Activated CD4-positive, CD25-positive, alpha-beta regulatory T cell treated with anti-CD3 and anti-CD28 coated beads, Interleukin-2, amount 50 U/mL, for 24 hours (primary cell): ENCODE data around the gene CC2D1A.

Experiments
- ATAC-seq, 2 donors: fragments of 150-1000 bp; cut with Tn5 transposase; one replicate each; pipeline ENCODE4 v1.10.0; 2021; ENCODE audit warnings: mild to moderate bottlenecking in 1 of 2, moderate library complexity in 1 of 2

The CC2D1A gene

DNA sequence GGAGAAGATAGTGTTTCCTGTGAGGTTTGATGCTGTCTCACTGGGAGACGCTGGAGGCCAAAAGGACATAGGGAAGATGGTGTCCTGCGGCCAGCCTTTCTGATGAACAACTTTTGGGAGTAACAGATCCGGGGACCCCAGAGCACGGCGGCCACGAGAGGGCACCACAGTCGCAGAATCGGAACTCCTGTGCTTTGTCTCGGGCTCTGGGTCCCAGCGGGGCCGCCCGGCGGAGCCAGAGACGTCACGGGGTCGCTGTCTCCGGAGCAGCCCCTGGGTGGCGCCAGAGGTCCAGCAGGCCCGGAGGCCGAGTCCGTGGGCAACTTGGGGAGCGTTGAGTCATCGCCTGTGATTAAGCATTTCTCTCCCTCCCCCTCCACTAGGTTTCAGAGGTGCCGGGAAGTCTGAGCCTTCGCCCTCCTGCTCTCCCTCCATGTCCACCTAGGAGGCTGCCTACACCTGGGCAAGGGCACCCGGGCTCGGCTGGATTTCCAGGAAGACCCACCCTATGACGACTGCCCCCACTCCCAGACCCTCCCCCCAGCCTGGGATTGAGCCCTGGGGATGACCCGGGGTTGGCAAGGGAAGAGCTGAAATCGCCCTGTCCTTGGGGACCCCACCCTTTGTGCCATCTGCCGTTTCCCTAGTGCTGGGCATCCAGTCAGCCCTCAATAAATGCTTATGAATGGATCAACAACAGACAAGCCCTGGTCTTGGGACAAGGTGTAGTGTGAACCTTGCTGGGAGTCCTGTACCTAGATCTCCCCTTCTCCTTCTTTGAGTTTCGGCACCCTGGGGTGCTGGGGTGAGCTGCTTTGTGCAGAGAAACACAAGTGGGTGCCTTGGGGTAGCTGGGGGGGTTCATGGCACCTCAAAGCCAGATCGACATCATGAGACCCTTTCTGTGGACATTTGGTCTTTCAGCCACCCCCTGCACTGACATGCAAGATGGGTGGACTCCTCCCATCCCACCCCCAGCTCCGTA, 25.6 kb upstream of the CC2D1A start:
- ATAC-seq: peak; percentile 96 to 97

DNA sequence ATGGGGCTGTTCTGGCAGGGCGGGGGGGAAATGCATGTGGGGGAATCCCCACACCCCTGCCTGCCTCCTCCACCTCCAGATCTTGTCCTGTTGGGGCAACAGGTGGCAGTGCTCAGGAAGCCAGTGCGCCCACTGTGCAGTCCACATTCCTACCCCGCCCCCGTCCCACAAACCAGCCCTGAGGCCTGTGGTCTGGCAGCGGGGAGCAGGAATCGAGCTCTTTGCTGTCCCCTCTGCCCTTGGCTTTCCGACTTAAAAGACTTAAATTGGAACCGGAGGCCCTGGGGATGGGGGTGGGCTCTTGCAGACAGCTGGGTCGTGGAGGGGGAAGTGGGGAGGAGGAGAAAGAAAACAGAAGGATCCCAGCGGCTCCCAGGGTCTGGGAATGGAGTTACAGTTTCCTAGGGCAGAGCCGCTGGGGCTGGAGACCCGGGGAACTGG, 24.7 kb upstream of the CC2D1A start:
- no peak for ATAC-seq

DNA sequence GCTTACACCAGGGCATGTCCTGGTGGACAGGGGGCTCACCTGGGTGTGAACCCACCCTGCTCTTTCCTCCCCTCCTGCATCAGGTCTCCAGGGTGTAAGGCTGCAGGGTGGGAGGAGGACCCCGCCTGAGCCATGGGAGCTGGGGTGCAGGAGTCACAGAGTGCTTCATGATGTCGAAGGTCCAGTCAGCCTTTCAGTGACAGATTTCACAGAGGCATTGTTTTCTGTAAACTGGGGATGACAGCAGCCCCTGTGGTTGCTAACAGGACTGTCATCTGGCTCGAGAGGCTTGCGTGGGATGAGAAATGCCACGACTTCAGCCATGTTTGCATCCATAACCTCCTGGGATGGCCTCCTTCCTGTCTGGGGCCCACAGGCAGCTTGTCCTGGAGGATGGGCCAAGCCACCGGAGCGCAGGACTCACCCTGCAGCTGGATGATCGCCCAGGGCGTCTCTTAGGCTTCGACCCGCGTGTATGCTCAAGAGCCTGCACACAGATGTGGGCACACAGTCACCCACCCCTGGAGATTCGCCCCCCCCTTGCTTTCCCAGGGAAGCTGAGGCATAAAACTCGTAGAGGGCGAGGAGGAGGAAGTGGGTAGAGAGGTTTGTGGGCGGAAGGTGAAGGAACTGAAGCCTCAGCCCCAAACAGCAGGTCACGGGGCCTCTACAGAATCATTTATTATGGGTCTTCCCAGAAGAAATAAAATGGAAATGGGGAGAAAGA, 24.1 kb upstream of the CC2D1A start:
- ATAC-seq: peak; percentile 9 to 18

DNA sequence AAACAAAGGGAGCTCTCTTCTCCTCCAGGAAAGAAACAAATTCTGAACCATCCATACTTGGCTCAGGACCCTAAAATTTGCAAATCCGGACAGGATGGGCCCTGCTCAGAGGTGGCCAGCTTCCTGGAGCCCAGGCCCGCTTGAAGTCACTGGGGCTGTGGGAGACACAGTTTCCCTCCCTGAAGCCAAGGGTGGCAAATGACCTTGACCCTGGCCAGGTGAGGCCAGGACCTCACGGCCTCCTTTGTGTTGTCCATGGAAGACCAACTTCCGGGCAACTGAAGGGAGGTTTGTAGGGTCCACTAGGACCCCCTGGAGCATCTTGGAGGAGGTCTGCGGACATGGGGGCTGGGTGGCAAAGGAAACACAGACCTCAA, 23.6 kb upstream of the CC2D1A start:
- ATAC-seq: no peak

DNA sequence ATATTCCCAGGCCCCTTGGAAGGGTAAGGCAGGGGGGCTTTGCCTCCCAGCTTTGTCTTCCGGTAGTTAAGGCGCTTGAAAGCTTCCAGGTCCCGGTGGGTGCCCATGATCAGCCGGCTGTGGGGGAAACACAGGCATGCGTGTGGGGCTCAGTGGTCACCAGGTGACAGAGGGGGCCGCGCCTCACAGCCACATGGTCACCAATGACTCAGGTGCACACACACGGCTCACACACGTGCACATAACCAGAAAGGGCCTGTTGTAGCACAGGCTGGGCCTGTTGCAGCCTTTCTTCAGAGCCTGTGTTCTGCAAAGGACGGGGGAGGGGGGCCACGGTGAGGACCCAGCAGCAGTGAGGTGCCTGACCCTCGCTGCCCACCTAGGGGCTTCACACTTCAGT, 23.2 kb upstream of the CC2D1A start:
- no peak for ATAC-seq

DNA sequence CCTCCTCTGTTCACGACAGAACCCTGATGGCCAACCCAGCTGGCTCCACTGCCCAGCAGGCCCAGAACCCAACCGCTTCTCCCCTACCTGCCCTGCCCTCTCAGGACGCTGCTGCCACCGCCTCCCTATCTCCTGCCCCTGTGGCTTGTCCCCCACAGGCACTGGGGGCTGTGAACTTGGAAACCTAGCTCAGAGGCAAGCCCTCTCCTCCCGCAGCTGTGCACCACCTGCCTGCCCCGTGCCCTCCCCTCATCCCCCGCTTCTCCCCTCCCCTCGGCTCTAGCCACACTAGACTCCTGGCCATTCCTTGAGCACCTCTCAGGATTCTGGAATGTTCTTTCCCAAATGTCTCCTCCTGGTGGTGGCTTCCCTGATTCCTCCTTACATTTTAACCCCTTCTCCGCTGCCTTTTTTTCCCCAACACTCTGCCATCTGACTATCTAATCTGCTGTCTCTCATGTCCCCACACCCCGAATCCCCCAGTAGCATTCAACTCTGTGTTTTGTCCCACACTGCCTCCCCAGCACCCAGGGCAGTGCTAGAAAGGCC, 22.4 kb upstream of the CC2D1A start:
- no peak for ATAC-seq

DNA sequence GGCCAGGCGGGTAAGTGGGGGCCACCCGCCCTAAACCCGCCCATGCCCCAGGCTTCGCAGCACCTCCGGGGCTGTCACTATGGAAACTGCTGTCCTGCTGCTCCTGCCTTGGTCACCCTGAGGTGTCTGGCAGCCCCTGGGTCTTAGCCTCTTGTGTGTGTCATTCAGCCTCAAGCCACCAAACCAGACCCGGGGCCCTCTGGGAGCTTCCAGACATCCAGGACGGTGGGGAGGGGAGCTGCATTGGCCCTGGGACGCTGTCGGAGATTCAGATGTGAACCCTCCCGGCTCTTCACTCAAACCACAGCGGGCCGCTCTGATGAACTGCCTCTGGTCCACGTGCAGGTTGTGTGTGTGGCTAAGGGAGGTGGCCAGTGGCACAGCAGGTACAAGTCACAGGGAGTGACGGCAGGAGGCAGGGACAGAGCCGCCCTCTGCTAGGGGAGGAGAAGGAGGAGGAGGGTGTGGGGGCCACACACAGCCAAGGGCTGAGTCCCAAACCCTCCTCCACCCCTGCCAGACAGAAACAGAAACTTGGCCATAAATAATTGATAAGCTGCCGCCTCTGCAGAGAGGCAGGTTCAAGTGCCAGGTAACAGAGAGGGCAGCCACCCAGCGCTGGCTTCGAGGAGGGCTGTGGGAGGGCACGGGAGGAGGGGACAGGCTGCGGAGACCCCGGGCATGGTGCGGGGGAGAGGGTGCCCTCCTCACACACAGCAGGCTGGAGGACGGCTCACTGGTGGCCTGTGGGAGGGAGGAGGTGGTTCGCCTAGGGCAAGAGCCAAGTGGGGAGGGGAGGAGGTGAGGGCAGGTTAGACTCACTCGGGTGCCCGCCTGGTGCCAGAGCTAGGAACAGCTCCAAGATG, 21.0 kb upstream of the CC2D1A start:
- ATAC-seq: no peak

DNA sequence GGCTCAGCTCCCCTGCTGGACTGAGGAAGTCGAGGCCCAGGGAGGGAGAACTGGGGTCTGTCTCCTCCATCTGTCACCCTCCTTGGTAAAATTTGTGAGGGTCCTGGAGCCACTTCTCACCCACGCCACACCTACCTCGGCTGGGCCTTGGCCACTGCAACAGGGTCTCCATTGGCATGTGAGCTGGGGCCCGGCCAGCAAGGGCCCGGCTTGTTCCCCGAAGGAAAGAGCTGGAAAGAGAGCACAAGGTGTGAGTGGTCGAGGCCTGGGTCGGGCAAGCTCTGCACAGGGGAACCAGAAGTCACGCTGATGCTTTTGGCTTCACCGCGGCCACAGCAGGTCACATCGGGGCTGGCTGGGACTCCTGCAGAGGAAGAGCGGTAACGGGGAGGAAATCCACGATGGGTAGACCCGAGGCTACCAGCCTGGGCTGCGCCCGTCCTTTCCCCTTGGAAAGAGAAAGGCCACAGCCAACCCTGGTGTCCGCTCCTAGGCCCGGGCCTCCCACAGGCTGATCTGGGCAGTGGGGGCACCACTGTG, 20.1 kb upstream of the CC2D1A start:
- no peak for ATAC-seq

DNA sequence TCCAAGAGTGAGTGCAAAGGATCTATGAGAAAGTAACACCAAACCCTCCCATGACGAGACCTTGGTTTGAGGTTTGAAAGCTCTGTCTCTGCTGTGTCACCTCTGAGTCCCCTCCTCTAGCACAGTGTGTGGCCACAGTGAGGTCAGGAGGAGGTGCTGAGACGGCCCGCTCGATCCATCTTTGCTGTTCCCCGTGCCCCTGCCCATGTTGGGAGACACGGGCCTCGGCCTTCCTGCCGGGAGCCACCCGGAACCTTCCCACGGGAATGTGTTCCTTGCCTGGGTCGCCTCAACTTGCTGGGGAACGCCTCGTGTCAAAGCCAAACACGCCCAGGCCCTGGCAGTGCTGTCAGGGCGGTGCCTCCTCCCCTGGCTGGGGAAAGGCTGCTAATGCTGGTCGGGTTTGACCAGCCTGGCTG, 19.0 kb upstream of the CC2D1A start:
- ATAC-seq: peak in 1 of 2 donors; percentile 32

DNA sequence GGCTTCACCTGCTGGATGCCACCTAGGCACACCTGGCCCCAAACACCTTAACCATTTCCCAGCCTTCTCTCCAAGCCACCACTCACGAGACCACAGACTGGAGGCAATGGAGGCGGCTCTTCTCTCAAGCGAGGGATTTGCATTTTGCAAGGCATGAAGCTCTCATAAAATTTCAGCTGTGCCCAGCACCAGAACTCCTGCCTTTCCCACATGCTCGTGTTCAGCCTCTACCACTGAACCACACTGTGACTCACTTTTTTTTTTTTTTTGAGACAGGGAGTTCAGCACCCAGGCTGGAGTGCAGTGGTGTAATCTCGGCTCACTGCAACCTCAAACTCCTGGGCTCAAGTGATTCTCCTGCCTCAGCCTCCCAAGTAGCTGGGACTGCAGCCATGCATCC, 18.5 kb upstream of the CC2D1A start:
- no peak for ATAC-seq

DNA sequence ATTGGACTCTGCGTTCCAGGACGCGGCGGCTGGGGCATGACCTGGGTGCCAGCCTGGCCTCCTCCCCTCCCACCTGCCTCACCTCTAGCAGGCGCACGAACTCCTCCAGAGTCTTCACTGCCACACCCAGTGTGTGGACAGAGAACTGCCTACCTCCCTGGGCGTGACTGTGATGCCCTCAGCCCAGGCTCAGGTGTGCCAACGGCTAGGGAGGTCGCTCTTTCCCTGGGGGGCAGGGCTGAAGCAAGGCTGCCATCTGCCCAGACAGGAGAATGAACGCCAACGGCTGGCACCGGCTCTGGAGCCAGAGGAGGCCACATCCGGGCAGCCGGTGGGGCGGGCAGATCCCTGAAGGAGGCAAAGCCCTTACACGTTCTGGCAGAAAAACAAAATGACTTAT, 17.7 kb upstream of the CC2D1A start:
- no peak for ATAC-seq

DNA sequence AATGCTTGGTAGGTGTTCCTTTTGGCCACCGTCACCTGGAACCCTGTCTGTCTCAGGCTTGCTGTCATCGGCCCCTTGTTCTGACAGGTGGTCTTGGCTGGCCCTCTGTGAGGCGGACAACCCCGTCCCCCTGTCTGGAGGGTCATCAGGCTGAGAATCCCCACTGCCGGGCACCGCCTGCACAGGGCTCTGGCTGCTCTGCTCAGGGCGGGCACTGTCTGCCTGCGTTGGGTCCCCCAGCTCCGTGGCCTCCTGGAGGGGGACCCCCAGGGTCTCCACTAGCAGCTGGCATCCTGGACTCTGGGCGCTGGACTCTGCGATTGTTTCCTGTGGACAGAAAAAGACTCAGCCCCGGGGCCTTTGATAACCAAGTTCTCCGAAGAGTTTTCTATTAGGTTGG, 15.9 kb upstream of the CC2D1A start:
- ATAC-seq: no peak

DNA sequence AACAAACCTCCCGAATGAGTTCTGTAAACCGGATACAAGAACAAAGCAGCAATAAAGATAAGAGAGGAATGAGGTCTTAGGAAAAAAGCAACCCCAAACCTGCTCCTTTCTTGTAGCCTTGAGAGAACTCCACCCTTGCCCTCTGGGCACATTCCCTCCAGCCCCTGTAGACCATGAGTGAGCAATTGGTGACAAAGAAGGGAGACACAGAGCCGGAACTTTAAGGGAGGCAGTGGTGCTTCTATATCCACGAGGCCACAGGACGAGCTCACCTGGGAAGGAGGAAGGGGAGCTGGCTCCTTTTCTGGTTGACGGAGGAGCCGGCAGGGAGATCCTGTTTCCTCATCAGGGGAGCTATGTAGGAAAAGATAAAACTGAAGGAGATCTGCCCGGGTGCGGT, 13.1 kb upstream of the CC2D1A start:
- ATAC-seq: no peak

DNA sequence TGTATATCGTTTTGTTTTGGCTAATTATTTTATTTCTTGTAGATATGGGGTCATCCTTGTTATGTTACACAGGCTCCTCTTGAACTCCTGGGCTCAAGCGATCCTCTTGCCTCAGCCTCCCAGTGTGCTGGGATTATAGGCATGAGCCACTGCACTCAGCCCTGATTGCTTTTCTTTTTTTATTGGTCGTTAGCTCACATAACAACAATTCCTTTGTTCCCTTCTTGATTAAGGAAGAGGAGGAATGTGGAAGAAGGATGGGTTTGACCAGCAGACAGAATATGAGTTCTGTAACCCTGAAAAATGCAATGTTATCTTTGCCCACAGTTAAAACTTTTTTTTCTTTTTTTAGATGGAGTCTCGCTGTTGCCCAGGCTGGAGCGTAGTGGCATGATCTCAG, 11.4 kb upstream of the CC2D1A start:
- no peak for ATAC-seq

DNA sequence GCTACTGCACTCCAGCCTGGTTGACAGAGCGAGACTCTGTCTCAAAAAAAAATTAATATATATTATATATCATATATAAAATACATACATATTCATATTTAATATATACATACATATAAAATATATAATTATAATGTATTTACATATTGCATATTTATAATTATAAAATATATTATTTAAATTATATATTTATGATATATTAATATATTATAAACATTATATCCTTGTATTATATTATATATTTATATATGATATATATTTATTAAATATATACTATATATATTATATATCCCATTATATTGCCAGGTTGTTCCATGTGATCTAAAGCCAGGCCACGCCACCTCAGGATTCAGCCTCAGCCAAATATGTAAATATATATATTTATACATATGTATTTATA, 9.8 kb upstream of the CC2D1A start:
- no peak for ATAC-seq

DNA sequence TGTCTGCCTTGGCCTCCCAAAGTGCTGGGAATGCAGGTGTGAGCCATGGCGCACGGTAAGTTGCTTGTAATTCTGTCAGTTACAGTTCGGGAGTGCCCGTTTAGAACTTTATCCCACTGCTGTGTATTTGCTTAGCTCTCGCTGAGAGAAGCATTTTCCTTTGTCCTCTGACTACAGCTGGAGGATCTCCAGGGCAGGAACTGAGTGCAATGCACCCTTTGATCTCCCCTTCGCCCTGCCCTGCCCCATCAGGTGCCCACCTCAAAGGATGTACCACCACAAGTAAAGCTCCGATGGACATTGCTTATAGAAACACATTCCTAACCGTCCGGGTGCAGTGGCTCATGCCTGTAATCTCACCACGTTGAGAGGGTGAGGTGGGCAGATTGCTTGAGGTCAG, 6.6 kb upstream of the CC2D1A start:
- no peak for ATAC-seq

DNA sequence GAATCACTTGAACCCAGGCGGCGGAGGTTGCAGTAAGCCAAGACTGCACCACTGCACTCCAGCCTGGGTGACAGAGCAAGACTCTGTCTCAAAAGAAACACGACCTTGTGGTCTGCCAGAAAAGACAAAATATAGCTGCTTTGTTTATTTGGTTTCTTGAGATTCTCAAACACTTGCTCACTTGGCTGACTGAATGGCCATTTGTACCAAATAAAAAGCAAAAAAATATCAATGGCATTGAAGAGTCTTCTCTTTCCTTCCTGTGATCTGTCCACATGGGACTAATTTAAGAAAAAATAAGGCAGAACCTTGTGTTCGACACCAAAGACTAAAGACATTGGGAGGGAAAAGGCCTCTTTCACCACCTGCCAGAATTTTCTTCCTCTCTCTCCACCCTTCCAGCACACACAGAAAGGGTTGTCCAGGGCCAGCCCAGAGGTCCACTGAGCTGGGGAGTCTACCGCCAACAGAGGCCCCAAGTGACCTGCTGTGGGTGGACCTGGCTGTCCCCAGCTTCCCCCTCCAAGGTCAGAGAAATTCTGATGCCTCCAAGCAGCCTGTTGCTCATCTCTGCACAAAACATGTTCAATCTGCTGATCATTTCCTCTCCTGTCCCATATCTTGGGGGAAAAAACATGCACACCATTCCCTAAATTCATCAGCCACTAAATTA, 6.0 kb upstream of the CC2D1A start:
- ATAC-seq: no peak

DNA sequence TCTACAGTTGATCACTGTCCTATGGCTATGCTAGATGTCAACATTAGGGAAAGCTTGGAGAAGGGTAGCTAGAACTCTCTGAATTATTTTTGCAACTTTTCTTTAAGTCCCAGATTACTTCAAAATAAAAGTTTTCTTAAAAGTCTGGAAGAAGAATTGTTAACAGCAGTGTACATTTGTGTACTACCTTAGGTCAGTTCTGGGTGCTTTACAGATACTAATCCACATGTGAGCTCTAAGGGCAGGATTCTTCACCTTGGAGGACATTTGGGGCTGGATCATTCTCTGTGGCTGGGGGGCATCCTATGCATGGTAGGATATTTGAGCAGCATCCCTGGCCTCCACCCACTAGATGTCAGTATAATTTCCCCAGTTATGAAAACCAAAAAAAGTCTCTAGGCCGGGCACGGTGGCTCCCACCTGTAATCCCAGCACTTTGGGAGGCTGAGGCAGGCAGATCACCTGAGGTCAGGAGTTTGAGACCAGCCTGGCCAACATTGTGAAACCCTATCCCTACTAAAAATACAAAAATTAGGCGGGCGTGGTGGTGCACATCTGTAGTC, 2.9 kb upstream of the CC2D1A start:
- ATAC-seq: no peak

DNA sequence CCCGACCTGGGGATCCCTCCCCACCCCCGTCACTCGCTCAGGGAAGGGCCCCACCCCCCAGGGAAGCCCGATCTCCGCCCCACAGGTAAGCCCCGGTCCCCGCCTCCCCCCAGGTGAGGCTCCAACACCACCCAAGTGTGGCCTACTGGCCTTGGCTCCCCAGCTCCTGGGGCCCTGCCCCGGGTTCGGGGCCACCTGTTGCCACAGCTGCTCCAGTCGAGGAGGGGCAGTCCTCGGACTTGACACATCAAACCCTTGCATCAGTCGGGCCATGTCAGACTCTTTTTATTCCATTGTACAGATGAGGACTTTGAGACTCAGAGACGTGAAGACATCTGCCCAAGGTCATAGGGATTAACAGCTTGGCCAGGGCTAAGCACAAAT, 512 bp downstream of the CC2D1A start:
- ATAC-seq: peak; percentile 4 to 12

DNA sequence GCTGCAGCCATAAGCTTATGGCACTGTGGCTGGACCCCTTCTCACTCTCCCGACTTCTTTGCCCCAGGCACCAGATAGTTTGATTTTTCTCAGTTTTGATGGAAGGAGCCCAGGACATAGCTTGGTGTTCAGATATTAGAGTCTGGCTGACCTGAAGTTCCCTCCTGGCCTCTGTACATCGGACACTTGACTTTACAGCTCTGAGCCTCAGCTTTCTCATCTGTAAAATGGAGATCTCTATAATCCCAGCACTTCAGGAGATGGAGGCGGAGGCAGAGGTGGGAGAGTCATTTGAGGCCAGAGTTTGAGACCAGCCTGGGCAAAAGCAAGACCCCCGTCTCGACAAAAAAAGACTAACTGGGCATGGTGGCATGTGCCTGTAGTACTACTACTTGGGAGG, 909 bp downstream of the CC2D1A start:
- no peak for ATAC-seq

DNA sequence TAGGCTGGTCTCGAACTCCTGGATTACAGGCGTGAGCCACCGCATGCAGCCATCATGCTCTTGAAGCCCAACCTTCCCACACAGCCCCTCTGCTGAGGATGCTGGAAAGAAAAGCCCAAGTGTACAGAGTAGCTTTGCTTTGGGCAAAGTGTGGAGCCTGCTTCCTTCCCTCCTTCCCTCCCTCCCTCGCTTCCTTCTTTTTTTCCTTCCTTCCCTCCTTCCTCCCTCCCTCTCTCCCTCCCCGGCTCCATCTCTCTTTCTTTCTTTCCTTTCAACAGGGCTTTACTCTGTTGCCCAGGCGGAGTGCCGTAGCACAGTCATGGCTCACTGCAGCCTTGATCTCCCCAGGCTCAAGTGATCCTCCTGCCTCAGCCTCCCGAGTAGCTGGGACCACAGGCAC, 2.7 kb downstream of the CC2D1A start:
- no peak for ATAC-seq

DNA sequence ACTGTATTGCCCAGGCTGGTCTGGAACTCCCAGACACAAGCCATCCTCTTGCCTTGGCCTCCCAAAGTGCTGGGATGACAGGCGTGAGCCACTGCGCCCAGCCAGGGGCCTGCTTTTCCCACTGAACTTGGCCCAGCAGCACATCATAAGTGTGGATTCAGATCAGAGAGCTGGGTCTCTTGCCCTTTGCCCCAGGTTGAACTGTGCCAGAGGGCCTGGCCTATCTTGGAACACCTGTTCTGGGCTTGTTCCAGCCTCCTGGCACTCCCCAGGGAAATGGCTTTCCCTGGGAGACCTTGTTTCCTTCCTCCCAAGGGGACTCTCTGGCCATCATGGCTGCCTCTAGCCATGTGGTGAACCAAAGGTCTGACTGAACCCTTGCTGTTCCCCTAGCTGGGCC, 3.4 kb downstream of the CC2D1A start:
- ATAC-seq: no peak
